ENCODE data around the gene PRR36.

DNA sequence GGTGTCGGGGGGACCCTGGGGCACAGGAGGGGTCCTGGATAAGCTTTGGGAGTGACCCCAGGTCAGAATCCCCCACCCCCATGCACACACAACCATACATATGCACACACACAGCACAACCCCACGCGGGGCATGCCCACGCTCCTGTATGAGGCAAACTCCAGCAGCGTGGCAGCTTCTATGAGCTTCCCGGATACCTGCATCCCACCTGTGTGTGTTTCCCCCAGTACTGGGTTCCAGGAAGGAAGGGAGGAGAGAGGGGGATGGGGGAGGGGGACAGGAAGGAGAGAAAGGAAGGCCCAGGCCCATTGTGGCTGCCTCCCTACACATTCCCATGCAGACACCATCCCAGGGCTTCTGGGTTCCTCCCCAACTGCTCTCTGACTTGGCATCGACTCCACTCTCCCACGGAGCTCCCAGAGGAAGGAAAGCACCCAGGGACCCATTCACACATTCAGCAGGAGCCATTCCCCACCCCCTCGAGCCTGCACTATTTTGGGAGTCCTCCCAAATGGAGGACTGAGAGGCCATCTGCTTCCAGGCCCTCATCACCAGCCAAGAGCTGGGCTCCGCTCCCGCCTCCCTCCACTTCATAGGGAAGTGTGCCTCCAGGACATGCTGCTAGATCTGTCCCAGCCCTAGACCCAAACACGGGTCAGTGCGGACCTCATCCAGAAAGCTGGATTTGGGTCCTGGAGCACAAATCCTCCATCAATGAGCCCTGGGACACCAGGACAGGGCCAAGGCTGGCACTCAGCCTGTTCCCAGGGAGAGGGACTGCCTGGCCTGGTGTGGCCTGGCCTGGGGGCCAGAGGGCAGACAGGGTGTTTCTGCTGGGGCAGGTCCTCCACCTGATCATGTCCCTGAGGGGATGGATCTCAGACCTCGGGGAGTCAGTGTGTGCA is 13.2 kb downstream of the PRR36 start:
- TF ChIP-seq, protein P1, sequence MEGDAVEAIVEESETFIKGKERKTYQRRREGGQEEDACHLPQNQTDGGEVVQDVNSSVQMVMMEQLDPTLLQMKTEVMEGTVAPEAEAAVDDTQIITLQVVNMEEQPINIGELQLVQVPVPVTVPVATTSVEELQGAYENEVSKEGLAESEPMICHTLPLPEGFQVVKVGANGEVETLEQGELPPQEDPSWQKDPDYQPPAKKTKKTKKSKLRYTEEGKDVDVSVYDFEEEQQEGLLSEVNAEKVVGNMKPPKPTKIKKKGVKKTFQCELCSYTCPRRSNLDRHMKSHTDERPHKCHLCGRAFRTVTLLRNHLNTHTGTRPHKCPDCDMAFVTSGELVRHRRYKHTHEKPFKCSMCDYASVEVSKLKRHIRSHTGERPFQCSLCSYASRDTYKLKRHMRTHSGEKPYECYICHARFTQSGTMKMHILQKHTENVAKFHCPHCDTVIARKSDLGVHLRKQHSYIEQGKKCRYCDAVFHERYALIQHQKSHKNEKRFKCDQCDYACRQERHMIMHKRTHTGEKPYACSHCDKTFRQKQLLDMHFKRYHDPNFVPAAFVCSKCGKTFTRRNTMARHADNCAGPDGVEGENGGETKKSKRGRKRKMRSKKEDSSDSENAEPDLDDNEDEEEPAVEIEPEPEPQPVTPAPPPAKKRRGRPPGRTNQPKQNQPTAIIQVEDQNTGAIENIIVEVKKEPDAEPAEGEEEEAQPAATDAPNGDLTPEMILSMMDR (IDR thresholded peaks at IDR 0.05), result no peak
- TF ChIP-seq POLR2AphosphoS5 (IDR thresholded peaks at IDR 0.05) (no peak), EP300 (IDR thresholded peaks at IDR 0.05) (no peak), POLR2A (IDR thresholded peaks at IDR 0.05) (no peak)
